NCI-H524 (cell line): Measurements from ENCODE around the gene SFI1.
"Not testable (repeated sequence)": the region's sequence is repeated elsewhere in the genome, so short reads cannot be mapped to it uniquely, and the experiment has no call there.

Experiments used
- DNase-seq, 2 experiments: peaks; one replicate each; lab custom pipeline; 2025; lab: John Stamatoyannopoulos, UW

Gene SFI1

GRCh38 chr22:31496007-31496734 lies at the start of gene SFI1:
Gene SFI1, plus strand, starts transcription at chr22:31496536. Its CDS starts 11,749 bp downstream, at chr22:31508285.
- DNase-seq = peak; percentile 81 to 92

DNA sequence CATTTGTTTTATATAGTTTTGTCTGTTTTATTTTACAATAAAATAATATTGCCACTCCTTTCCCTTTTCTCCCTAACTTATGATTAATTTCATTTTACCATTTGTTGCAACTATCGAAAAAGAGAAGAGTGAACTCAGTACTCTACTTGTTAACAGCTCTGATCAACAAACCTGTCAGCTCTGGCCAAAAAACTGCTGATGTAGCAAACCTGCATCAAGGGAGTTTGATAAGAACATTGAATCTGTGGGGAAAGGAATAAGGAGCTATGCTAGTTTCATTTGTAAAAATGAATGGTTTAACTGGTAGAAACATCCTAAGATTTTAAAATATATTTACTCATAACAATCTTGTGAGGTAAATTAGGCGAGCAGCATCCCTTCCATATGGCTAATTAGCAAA lies 49.6 kb upstream of the SFI1 start:
- no peak for DNase-seq

DNA sequence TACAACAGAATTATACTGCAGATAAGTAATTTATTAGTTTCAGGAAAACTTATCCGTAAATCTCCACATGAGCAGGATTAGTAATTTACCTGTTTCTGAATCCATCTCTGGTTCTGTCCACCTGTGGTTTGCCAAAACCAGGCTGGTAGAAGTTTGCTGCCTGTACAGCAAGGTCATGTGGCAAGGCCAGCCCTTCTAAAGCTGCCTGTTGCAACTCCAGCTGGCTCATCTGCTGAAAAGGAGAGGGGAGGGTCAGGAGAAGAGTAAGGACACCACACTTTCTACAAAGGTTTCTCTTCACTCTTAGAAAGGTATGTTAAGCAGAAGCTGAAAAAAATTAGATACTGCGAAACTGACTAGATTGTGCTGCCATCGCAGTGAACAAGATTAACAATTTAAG lies 49.0 kb upstream of the SFI1 start:
- DNase-seq = no peak

- DNase-seq = no peak
These were observed 48.0 kb upstream of the SFI1 start for GRCh38 chr22:31448382-31448781.

DNA sequence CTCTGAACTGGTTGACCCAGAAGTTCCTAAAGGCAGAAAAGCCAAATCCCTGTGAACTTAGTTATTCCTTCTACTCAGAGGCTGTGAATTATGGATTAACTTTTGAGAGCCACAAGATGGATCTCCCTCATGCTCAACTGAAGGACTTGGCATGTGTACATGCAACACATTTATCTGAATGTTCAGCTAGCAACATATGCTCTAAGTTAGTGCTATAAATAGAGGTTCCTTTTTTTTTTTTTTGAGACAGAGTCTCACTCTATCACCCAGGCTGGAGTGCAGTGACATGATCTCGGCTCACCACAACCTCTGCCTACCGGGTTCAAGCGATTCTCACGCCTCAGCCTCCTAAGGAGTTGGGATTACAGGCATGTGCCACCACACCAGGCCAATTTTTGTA lies 46.8 kb upstream of the SFI1 start:
- DNase-seq = no peak

DNA sequence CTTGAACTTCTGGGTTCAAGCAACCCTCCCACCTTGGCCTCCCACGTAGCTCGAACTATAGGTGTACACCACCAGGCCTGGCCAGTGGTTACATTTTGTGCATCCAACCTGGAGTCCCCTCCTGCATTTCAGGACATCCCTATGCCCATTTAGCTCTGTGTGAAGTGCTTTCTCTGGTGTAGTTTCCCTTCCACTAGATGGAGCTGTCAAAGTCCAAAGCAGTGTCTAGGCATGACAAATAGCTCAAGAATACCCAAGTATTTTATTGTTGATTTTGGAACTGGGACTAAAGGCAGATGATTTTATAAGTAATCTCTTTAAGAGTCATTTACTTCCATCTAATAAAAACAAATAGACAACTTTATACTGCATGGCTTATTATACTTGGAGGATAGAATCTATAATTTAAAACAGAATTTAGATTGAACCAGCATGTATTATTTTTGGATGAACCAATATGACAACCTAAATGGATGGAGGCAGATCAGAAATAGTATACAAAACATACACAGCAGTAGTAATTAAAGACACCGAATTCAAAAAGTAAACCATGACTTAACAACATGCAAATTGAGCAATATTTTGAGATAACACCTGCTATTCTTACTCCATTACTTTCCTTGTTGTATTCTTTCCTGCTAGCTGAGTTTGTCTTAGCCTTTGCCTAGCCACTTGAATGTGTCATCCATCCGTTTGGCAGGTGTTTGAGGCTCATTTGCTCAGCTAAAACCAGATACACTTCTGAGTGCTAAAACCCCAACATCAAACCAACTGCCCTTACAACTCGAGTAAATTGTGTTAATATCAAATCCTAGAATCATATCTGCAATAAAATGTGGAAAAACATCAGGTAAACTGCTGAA lies 44.4 kb upstream of the SFI1 start:
- DNase-seq = peak; percentile 35 to 37

- DNase-seq = no peak
These were observed 34.6 kb upstream of the SFI1 start for GRCh38 chr22:31461699-31462098.

GRCh38 chr22:31465307-31465706 lies 31.0 kb upstream of the SFI1 start:
- DNase-seq = no peak

DNA sequence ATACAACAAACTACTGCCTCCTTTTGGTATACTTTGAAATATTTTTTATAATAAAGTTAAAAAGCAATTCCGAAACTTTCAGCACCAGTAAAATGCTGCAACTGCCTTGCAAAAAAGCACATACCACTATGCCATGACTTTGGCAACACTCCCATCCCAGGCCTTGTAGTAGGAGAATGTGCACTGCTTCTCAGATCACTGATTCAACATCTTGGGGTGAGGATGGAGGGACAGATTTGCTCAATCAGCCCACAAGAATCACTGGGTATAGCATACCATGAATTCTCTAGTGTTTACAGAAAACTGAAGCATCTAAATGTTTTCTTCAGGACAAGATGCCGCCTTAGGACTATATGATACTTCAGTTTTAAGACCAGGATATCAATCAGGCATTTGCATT lies 21.6 kb upstream of the SFI1 start:
- DNase-seq = no peak

DNA sequence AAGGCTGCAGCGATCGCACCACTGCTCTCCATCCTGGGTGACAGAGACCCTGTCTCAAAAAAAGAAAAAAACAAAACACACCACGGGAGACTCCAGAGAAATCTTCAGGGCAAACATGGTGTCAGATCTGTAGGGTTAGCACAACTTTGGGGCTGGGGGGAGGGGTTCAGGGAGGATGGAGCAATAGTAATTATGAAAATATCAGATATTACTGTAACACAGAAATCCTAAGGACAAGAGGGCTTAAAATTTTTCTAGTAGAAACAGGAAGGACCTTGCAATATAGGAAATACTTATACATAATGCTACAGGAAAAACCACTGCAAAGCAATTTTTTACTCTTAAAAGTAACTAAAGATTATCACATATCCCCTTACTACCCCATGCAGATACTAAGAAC lies 20.5 kb upstream of the SFI1 start:
- DNase-seq = no peak

DNA sequence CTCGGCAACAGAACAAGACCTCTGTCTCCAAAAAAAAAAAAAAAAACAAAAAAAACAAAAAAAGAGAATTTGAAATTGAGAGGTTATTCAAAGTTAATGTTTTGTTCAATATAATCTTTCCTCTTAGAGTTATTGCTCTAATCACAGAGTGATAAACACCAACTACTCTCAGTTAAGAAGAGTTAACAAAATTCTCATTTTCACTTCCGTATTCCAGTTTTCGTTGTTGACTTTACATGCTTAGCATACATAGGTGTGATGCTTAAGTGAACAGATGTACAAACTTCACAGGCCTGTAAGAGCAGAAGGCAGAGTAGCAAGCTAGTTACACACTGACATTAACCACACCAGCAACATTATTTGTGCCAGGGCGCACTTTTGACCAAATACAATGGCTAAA lies 19.0 kb upstream of the SFI1 start:
- DNase-seq = no peak

- DNase-seq = no peak
These were observed 15.2 kb upstream of the SFI1 start for GRCh38 chr22:31481129-31481528.

DNA sequence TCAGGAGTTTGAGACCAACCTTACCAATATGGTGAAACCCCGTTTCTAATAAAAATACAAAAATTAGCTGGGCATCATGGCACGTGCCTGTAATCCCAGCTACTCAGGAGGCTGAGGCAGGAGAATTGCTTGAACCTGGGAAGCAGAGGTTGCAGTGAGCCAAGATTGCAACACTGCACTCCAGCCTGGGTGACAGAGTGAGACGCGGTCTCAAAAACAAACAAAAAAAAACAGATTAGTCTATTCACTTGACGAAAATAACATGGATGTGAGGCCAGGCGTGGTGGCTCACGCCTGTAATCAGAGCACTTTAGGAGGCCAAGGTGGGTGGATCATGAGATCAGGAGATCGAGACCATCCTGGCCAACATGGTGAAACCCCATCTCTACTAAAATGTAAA lies 13.9 kb upstream of the SFI1 start:
- DNase-seq = not testable (repeated sequence)

GRCh38 chr22:31486369-31486768 lies 10.0 kb upstream of the SFI1 start:
- DNase-seq = not testable (repeated sequence)

DNA sequence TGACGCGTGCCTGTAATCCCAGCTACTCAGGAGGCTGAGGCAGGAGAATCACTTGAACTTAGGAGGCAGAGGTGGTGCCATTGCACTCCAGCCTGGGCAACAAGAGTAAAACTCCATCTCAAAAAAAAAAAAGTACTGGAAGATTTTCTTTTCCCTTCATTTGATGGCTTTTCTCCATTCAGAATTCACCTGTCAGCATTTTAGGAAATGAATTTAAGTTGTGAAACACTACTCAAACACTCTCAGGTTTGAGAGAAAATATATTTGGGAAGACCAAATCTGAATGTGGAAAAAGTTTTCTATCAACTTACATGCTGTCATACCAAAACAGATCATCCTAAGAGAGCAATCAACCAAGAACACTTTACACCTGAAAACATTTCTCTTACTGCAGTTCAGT lies 9.4 kb upstream of the SFI1 start:
- no peak for DNase-seq

- DNase-seq = no peak
These were observed 7.9 kb upstream of the SFI1 start for GRCh38 chr22:31488346-31488883.

DNA sequence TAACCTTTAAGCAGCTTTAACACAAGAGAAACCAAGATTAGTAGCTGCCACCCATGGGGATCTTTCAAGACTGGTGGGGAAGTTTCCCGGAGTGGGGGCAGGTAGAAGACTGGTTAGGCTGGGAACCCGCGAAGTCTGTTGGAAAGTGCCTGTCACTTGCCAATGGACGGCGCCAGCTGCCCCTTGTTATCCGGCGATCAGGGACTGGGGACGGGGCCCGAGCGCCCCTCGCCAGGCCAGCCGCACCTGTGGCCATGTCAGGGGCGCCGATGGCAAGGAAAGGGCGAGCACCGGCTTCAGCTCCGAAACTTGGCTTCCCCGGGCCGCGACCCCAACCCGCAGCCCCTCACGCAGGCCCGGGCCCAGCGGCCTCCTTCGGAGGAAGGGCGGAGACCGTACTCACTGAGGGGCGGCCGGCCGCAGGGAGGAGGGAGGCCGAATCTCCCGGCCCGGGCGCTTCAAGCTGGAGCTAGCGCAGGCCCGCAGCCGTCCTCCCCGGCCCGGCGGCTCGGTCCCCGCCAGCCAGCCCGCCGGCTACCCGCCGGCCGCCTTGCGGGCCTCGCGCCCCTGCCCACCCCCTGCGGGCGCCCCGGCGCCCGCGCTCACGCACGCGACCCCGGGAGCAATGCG lies 7.2 kb upstream of the SFI1 start:
- DNase-seq = peak; percentile 8 to 45

DNA sequence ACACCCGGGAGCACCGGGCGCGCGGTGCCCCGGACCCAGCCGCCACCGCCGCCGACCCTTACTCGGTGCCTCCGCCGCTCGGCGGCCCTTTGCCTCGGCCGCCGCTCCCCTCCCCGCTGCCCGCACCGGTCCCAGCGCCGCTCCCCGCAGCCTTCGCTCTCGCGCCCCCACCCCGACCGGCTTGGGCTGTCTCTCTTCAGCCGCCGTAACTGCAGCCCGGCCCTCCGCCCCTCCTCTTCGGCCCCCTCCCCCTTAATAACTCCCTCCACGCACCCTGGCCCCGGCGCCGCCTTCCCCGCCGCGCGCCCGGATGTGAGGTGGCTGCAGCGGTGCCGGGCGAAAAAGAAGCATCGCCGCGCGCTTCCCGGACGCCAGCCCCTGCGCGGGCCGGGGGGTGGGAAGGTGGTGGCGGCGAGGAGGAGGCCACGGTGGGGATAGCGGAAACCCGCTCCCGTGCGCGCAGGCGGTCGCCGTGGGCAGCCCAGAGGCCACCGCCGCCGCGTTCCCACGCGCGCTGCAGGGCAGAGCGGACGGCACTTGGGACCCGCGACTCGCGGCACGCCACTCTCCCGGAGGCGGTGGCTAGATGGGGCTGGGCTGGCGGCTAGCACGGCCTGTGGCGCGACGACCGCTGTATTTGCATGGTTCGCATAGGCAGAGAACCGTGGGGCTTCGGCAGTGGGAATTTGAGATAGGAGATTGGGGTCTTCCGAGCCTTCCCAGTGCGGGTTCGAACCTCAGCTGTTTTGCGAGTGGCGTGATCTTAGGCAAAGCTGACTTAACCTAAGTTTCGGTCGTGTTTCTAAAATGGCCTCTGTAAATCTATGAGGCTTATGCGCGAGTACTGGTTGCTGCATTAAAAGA lies 6.5 kb upstream of the SFI1 start, which contains the start of gene EIF4ENIF1:
TSS of gene EIF4ENIF1 (minus strand) at position 211 of the 864 bp plus-strand sequence. CDS start 1,124 bp downstream, outside the sequence.
- peak; percentile 63 to 77 for DNase-seq

DNA sequence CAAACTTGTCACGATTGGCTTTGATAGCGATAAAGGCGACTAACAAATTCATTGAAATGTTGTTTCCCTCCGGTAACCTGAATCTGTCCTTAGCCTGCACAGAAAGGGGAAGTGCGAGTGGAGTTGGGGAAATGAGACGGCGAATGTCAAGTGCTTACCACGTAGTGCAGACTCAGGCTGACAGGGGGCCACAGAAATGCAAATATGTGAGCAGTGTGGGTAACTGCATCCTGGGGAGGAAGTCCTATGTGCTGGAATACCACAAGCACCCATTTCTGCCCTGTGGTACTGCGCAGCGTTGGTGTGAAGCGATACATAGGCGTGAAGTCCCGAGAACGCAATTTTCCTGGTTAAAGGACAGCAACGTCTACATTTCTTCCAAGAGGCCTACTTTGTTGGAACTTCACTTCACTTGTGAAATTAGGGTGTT lies 5.8 kb upstream of the SFI1 start:
- DNase-seq = peak in 1 of 2 experiments; percentile 56

- DNase-seq = peak; percentile 62 to 85
These were observed 4.9 kb upstream of the SFI1 start for GRCh38 chr22:31491218-31491962.

GRCh38 chr22:31492151-31492550 lies 4.2 kb upstream of the SFI1 start:
- DNase-seq = no peak
